ENCODE results near the gene IMMP2L. TPM values are rescaled to one million over a fixed set of nuclear protein-coding genes. Genes with fewer than 3 reads are reported as not detected.

The IMMP2L gene
- total and polyA plus RNA-seq, 4 donors: 7.3 to 21.1 (median 12.4) TPM

DNA sequence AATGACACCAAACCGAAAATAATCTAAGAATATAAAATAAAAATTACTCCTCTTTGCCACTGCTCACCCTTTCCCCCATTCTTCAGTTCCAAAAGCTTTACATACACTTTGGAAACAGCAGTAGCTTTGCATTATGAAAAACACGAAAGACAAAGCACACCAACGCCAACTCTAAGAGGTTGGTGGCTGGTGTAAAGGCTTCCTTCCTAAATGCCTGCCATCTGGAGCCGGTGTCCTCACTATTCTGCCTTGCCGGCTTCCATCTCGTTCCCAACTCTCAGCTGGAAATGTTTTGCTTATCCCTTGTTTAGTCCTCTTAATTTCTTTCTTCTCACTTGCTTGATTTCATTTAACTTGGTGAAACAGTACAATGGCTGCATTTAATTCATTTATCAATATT is 752.5 kb downstream of the IMMP2L start (continued):
- TF ChIP-seq, protein P1, sequence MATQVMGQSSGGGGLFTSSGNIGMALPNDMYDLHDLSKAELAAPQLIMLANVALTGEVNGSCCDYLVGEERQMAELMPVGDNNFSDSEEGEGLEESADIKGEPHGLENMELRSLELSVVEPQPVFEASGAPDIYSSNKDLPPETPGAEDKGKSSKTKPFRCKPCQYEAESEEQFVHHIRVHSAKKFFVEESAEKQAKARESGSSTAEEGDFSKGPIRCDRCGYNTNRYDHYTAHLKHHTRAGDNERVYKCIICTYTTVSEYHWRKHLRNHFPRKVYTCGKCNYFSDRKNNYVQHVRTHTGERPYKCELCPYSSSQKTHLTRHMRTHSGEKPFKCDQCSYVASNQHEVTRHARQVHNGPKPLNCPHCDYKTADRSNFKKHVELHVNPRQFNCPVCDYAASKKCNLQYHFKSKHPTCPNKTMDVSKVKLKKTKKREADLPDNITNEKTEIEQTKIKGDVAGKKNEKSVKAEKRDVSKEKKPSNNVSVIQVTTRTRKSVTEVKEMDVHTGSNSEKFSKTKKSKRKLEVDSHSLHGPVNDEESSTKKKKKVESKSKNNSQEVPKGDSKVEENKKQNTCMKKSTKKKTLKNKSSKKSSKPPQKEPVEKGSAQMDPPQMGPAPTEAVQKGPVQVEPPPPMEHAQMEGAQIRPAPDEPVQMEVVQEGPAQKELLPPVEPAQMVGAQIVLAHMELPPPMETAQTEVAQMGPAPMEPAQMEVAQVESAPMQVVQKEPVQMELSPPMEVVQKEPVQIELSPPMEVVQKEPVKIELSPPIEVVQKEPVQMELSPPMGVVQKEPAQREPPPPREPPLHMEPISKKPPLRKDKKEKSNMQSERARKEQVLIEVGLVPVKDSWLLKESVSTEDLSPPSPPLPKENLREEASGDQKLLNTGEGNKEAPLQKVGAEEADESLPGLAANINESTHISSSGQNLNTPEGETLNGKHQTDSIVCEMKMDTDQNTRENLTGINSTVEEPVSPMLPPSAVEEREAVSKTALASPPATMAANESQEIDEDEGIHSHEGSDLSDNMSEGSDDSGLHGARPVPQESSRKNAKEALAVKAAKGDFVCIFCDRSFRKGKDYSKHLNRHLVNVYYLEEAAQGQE (IDR thresholded peaks at IDR 0.05): no peak
- no peak for TF ChIP-seq YY1 (IDR thresholded peaks at IDR 0.05)
- no peak for TF ChIP-seq GABPA (IDR thresholded peaks at IDR 0.05 in 1 of 2, conservative IDR thresholded peaks at IDR 0.05 in 1 of 2)
- TF ChIP-seq TAF1 (conservative IDR thresholded peaks at IDR 0.05): no peak
- no peak for TF ChIP-seq FOXA2 (IDR thresholded peaks at IDR 0.05)
- no peak for TF ChIP-seq SP1 (IDR thresholded peaks at IDR 0.05)

DNA sequence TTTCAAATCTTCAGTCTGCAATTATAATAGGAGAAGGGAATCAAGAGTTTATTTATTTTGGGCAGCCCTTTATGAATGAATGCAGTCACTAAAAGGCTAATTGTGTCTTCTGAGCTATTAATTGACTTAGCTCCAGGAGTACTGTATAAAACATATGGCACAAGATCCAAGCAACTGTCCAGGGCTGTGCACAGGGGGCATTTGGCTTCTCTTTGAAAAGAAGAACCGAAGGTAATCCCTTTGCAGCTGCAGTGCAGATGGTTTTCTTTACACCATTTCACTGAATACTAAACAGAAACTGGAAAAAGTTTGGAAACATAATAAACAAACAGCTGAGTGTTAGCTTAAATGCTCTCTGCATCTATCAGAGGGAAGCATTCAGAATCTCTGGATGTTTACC is 753.9 kb downstream of the IMMP2L start:
- no peak for TF ChIP-seq RAD21 (IDR thresholded peaks at IDR 0.05)
- no peak for TF ChIP-seq HNF4G (IDR thresholded peaks at IDR 0.05)
- TF ChIP-seq FOXA1 (IDR thresholded peaks at IDR 0.05): no peak
- no peak for TF ChIP-seq NR2F2 (IDR thresholded peaks at IDR 0.05)
- H3K4me3 ChIP-seq (ENCODE audit: low read depth in 1 of 3, low read length in 3 of 3): no peak overlapping the region
- no peaks in the 10 kb centered on the region for H3K36me3 ChIP-seq (ENCODE audit: control insufficient read depth in 4 of 4, insufficient read depth in 3 of 4, low read depth in 1 of 4, low read length in 3 of 4)
- no peaks in the 10 kb centered on the region for H3K9me3 ChIP-seq (ENCODE audit: control insufficient read depth in 4 of 4, low read length in 3 of 4)
- WGBS: 83% methylated on average over 1 of the region's 1 CpG
- no peaks in the 10 kb centered on the region for H3K27me3 ChIP-seq (ENCODE audit: control insufficient read depth in 4 of 4, insufficient read depth in 4 of 4, low read length in 3 of 4)
- no peak overlapping the region for H3K27ac ChIP-seq (ENCODE audit: low read depth in 1 of 2, low read length in 2 of 2)
- DNase-seq (ENCODE audit: low spot score): no peak
- H3K4me1 ChIP-seq (ENCODE audit: control insufficient read depth in 4 of 4, insufficient read depth in 4 of 4, low read length in 3 of 4): no peaks in the 10 kb centered on the region
- H3K9ac ChIP-seq (ENCODE audit: low read depth in 1 of 2, low read length in 2 of 2): no peak overlapping the region

GRCh38 chr7:110804501-110804900 is 757.8 kb downstream of the IMMP2L start:
- Histone ChIP-seq H3K36me3 (ENCODE audit: control insufficient read depth in 4 of 4, insufficient read depth in 3 of 4, low read depth in 1 of 4, low read length in 3 of 4) (no peaks in the 10 kb centered on the region), H3K27ac (ENCODE audit: low read depth in 1 of 2, low read length in 2 of 2) (no peak overlapping the region), H3K9ac (ENCODE audit: low read depth in 1 of 2, low read length in 2 of 2) (no peak overlapping the region), H3K4me1 (ENCODE audit: control insufficient read depth in 4 of 4, insufficient read depth in 4 of 4, low read length in 3 of 4) (no peaks in the 10 kb centered on the region), H3K27me3 (ENCODE audit: control insufficient read depth in 4 of 4, insufficient read depth in 4 of 4, low read length in 3 of 4) (no peaks in the 10 kb centered on the region), H3K9me3 (ENCODE audit: control insufficient read depth in 4 of 4, low read length in 3 of 4) (no peaks in the 10 kb centered on the region), H3K4me3 (ENCODE audit: low read depth in 1 of 3, low read length in 3 of 3) (no peak overlapping the region)
- TF ChIP-seq YY1 (IDR thresholded peaks at IDR 0.05) (no peak), FOXA1 (IDR thresholded peaks at IDR 0.05) (no peak), FOXA2 (IDR thresholded peaks at IDR 0.05) (no peak), RXRA (IDR thresholded peaks at IDR 0.05) (no peak), HNF4A (conservative IDR thresholded peaks at IDR 0.05) (no peak)
- TF ChIP-seq, protein P2, sequence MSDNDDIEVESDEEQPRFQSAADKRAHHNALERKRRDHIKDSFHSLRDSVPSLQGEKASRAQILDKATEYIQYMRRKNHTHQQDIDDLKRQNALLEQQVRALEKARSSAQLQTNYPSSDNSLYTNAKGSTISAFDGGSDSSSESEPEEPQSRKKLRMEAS (IDR thresholded peaks at IDR 0.05): no peak
- TF ChIP-seq, protein P3, sequence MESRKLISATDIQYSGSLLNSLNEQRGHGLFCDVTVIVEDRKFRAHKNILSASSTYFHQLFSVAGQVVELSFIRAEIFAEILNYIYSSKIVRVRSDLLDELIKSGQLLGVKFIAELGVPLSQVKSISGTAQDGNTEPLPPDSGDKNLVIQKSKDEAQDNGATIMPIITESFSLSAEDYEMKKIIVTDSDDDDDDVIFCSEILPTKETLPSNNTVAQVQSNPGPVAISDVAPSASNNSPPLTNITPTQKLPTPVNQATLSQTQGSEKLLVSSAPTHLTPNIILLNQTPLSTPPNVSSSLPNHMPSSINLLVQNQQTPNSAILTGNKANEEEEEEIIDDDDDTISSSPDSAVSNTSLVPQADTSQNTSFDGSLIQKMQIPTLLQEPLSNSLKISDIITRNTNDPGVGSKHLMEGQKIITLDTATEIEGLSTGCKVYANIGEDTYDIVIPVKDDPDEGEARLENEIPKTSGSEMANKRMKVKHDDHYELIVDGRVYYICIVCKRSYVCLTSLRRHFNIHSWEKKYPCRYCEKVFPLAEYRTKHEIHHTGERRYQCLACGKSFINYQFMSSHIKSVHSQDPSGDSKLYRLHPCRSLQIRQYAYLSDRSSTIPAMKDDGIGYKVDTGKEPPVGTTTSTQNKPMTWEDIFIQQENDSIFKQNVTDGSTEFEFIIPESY (IDR thresholded peaks at IDR 0.05): no peak
- no peak for DNase-seq (ENCODE audit: low spot score)
- 81% methylated on average over 5 of the region's 5 CpGs for WGBS

All from liver (tissue), 9 donors.